DMS79 treated with DMSO at 0.1 percent for 48 hours (cell line): ENCODE results near the gene DISC1.
"Not testable (repeated sequence)": the region's sequence is repeated elsewhere in the genome, so short reads cannot be mapped to it uniquely, and the experiment has no call there.

Experiments used
- DNase-seq: peaks from one replicate; lab custom pipeline; 2025; lab: John Stamatoyannopoulos, UW

The DISC1 gene

DNA sequence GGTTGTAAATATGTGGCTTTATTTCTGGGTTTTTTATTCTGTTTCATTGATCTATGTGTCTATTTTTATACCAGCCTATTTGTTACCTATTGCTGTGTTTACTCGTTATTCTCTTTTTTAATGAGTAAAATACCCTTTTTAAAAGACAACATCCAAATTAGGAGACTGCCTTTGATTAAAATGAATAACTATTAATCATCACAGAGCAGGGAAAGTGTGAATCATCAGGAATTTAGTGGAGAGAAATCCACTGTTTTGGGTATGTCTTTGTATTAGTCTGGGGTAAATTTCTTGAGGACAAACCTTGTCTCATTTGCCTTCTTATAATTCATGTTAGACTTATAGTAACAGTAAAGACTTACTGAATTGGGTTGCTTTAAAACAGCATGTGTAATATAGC, 12.1 kb downstream of the DISC1 start:
- DNase-seq = no peak

- no peak for DNase-seq
Measured at GRCh38 chr1:231639819-231640218, 13.2 kb downstream of the DISC1 start.

GRCh38 chr1:231641444-231641843, 14.9 kb downstream of the DISC1 start:
- not testable (repeated sequence) for DNase-seq

- DNase-seq = not testable (repeated sequence)
Measured at GRCh38 chr1:231642061-231642460, 15.5 kb downstream of the DISC1 start.

- no peak for DNase-seq
Measured at GRCh38 chr1:231642618-231643017, 16.0 kb downstream of the DISC1 start.

DNA sequence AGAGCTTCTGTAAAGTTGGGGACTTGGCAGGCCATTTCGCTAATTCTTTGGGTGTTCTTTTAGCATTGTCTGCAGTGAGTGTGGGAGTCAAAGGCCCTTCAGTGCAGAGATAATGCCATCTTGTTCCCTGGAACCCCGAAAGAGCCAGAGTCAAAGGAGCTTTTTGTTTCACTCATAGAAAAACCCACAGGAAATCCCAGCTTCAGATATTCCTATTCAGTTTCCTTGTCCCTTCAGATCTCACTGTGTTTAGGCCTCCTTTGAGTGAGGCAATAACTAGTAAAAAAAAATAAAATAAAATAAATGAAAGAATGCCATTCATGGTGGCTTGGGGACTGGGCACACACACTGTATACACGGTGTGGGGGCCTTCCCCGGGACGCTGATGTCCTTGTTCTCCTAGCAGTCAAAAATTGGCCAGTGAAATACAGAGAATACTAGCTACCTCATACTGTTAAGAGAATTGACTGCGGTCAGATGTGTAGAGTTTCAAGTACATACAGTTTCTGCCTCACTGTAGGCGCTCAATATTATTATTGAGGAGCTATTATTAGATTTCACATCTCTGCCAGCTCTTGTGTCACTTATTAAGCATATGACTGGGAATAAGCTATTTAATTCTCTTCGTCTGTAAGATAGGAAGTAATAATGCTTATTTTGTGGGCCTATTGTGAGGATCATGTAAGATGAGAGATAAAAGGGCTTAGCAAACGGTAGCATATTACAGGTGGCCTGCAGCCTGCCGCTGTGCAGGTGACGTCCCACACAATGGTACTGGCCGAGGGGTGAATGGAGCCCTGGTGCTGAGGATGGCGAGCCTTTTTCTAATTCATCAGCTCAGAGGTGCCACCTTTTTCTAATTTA, 16.7 kb downstream of the DISC1 start:
- DNase-seq = no peak

- DNase-seq = no peak
Measured at GRCh38 chr1:231643935-231644237, 17.3 kb downstream of the DISC1 start.

GRCh38 chr1:231645634-231646033, 19.0 kb downstream of the DISC1 start:
- not testable (repeated sequence) for DNase-seq

- DNase-seq = not testable (repeated sequence)
Measured at GRCh38 chr1:231646165-231646564, 19.6 kb downstream of the DISC1 start.

- DNase-seq = not testable (repeated sequence)
Measured at GRCh38 chr1:231651621-231652260, 25.2 kb downstream of the DISC1 start.

GRCh38 chr1:231653632-231654031, 27.0 kb downstream of the DISC1 start:
- no peak for DNase-seq

GRCh38 chr1:231656741-231657140, 30.2 kb downstream of the DISC1 start:
- DNase-seq = no peak

DNA sequence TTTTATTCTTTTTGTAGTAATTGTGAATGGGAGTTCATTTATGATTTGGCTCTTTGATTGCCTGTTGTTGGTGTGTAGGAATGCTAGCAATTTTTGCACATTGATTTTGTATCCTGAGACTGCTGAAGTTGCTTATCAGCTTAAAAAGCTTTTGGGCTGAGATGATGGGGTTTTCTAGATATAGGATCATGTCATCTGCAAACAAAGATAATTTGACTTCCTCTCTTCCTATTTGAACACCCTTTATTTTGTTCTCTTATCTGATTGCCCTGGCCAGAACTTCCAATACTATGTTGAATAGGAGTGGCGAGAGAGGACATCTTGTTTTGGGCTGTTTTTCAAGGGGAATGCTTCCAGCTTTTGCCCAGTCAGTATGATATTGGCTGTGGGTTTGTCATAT, 31.6 kb downstream of the DISC1 start:
- not testable (repeated sequence) for DNase-seq

GRCh38 chr1:231660198-231660597, 33.6 kb downstream of the DISC1 start:
- no peak for DNase-seq

DNA sequence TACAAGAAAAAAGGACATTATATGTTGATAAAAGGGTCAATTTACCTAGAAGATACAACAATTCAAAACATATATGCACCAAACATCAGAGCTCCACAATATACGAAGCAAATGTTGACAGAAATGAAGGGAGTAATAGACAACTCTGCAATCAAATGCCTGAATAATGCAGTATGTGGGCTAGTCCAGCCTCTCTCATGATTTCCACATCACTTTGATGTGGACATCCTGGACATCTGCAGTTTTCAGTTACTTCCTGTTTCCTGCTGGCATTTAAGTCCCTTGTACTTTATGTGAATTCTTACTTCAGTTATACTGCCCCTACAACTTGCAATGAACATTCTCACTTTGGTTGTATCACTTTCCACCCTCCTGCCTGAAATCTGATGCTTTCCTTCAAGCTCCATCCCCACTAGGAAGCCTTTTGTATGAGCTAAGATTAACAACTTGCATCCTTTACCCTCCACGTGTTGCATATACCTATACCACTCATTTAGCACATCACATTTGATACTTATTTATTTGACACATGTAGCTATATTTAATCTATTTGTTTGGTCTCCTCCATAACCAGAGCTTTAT, 36.7 kb downstream of the DISC1 start:
- DNase-seq = no peak

- DNase-seq = no peak
Measured at GRCh38 chr1:231665101-231665500, 38.5 kb downstream of the DISC1 start.

DNA sequence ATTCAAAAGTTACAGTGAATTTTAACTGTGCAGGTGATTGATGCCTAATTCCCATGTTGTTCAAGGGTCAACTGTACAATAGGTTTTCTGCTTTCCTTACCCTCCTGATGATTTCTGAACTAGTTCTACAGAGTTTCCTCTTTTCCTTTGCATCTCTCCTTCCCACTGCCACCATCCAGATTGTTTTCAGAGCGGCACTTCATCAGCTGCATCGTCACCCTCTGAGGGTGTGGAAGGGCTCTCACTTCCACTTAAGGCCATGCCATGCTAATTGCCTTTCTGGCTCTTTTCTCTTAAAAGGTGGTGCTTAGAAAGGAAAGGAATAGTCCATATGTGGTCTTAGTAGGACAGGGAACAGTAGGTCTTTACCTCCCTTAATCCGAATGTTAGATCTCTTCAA, 39.1 kb downstream of the DISC1 start:
- DNase-seq = peak; percentile 12

DNA sequence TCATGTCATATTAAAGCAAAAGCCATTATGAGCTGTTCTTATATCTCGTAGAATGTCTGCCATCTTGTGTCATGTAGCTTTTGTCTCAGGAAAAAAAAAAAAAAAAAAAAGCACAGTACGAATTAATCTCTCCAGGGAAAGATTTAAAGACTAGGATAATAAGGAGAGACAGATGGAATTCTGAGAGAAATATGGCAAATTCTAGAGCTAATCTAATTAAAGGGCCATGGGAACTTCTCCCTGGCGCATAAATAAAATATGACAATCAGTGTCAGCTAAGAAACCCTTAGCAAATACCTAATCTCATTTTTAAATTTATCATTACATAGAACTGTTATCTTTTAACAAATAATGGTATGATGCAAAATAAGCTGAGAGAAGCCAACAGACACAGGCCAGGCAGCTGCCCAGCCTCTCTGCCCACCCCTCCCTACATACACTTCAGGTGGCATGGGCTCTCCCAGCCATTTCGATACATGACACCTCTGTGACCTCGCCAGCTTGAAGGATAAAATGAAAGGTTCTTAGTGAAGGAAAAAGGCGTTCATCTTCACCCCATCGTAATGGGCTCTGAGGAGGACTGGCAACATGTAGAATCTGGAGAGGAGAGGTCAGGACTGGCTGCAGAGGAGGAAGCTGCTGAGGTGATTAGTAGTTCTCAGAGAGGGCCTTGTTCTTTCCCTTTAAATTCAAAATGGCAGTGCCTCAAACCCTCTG, 39.8 kb downstream of the DISC1 start:
- DNase-seq = peak; percentile 19

DNA sequence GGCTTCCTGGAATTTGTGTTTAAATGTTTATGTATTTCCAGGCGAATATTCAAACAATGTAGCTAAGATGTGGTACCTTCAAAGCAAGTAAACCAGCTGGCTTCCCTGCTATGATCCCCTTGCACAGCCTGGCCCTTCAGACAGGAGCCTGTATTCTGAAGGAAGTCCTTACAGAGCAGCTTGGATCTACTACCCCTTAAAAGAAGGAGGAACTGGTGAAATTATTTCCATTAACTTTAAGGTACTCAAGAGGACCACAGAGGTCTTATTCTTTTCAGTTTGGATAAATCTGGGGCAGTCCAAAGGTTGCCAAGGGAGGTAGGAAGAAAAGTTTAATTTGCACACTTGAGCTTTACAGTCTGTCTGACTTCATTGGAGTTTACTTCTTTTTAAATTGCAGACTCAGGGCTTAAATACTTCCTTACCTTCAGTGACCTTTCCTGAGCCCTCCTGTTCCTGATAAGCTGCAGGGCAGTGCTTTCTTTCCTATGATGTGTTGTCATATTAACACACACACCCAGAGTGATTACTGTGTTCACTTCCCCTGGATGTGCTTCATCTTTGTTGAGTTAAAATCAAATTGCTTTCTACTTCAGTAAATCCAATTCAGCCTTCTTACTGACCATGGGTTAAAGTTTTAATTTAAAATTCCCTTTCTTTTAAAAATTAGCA, 40.5 kb downstream of the DISC1 start:
- DNase-seq = no peak

DNA sequence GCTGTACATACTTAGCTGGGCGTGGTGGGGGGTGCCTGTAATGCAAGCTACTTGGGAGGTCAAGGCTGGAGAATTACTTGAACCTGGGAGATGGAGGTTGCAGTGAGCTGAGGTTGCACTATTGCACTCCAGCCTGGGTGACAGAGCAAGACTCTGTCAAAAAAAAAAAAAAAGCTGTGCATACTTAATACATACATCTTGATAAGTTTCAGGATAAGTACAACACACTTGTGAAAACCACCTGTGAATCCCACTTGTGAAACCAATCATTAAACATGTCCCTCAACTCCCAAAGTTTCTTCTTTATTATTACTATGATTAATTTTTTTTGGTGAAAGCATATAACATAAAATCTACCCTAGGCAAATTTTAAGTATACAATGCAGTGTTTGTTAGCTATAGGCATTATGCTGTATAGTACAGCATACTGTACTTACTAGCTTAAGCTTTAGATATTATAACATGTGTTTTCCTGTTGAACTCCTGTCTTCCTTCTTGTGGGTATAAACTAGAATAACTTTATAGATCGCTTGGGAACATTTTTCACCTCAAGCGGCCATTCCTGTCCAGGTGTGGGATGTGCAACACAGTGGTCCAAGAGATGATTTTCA, 41.4 kb downstream of the DISC1 start:
- DNase-seq = no peak

DNA sequence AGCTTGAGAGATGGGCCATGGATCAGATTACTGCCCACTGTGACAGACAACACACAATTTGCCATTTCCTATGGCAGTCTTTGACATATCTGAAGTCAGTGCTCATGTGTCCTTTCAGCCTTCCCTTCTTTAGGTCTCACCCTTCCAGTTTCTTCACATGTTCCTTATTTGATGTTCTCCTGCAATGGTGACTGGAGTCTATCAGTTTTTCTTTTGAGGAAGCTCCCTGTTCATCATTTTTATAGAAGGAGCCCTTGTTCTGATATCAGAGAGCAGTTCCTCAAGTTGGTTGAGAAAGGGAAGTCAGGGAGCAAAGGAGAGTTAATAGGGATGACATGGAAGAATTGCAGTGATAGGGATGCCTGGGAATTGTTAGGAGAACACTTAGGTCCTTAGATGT, 42.2 kb downstream of the DISC1 start:
- DNase-seq = no peak
